K562 (cell line): ENCODE measurements around the gene USP6. TPM values are rescaled to one million over a fixed set of nuclear protein-coding genes. Genes with fewer than 3 reads are reported as not detected.

Source experiments
- ATAC-seq: fragments of 200-7000 bp; cut with Tn5 transposase; 3 replicates; pipeline ENCODE4 v1.9.1; 2020; ENCODE audit warnings: moderate library complexity
- BruUV-seq: library from RNA; stranded (reverse); fragments of 400-500 nt; replicated peaks from 2 replicates; lab custom pipeline; 2021; lab: Mats Ljungman, UMichigan
- CTCF ChIA-PET: fragments of 300-600 bp; formaldehyde crosslinking; extraction: SDS; loops from one replicate; lab custom pipeline; 2021; ENCODE audit warnings: low intra/inter-chr PET ratio; lab: Yijun Ruan, JAX
- POLR2A ChIA-PET: fragments of 300-600, 350-650 bp; sonication (Branson Sonifier 250); formaldehyde crosslinking; extraction: SDS; loops from one replicate; lab custom pipeline; 2021; ENCODE audit warnings: antibody characterized with exemption, inconsistent platforms; lab: Yijun Ruan, JAX
- DNase-seq, 4 experiments: peaks; one replicate each; pipeline versions ENCODE4 v3.0.0 to v3.0.0-alpha.2; 2011 to 2018; ENCODE audit warnings: low spot score in 3 of 4, mixed read lengths in 3 of 4; ENCODE audit errors: extremely low read depth in 1 of 4
- FAIRE-seq: peaks from 2 replicates; lab custom pipeline; 2011; peaks lifted over from hg19 to GRCh38; lab: Jason Lieb, UNC
- H2AFZ ChIP-seq: 2 replicates; pipeline ENCODE4 v1.6.0; 2011; ENCODE audit warnings: low read depth, low read length, control low read depth, inconsistent platforms
- H3K27ac ChIP-seq: fragments of 200-600 bp; 3 replicates; pipeline ENCODE4 v1.8.0; 2011; ENCODE audit warnings: low read depth, mild to moderate bottlenecking, control low read depth, inconsistent platforms, low read length, moderate library complexity, mixed read lengths; ENCODE audit errors: extremely low read depth
- H3K27me3 ChIP-seq, 2 experiments: fragments of 300-600 bp in 1 of 2; 2 replicates in 1 of 2; 3 replicates in 1 of 2; pipeline versions ENCODE4 v1.6.0 to v1.8.0; 2011; ENCODE audit warnings: inconsistent platforms in 2 of 2, low read length in 2 of 2, mild to moderate bottlenecking in 1 of 2, mixed read lengths in 1 of 2, moderate library complexity in 1 of 2; ENCODE audit not compliant: control insufficient read depth in 2 of 2, insufficient read depth in 2 of 2
- H3K36me3 ChIP-seq: fragments of 300-600 bp; 3 replicates; pipeline ENCODE4 v1.8.0; 2011; ENCODE audit warnings: mild to moderate bottlenecking, low read length, inconsistent platforms; ENCODE audit not compliant: control insufficient read depth, insufficient read depth
- H3K4me1 ChIP-seq, 2 experiments: fragments of 200-600 bp in 1 of 2; replicated peaks in 1 of 2; 2 replicates in 1 of 2; 3 replicates in 1 of 2; pipeline versions ENCODE4 v1.5.1 to v1.8.0; 2011; ENCODE audit warnings: inconsistent platforms in 2 of 2, low read length in 2 of 2, mild to moderate bottlenecking in 1 of 2, mixed read lengths in 1 of 2, moderate library complexity in 1 of 2; ENCODE audit not compliant: control insufficient read depth in 2 of 2, insufficient read depth in 2 of 2
- H3K4me2 ChIP-seq: 2 replicates; pipeline ENCODE4 v1.6.1; 2011; ENCODE audit warnings: low read length, control low read depth, inconsistent platforms, mixed read lengths; ENCODE audit not compliant: insufficient read depth
- H3K4me3 ChIP-seq: fragments of 200-600 bp; sonication (generic), shearing (Covaris generic); 2 replicates; pipeline ENCODE4 v1.5.1; 2016; ENCODE audit warnings: control low read depth, inconsistent platforms
- H3K79me2 ChIP-seq: fragments of 200-600 bp; 3 replicates; pipeline ENCODE4 v1.8.0; 2011; ENCODE audit warnings: low read length, inconsistent platforms; ENCODE audit not compliant: control insufficient read depth, insufficient read depth
- H3K9ac ChIP-seq, 2 experiments: 2 replicates each; pipeline versions ENCODE4 v1.6.0 to v1.6.1; 2011; ENCODE audit warnings: low read depth in 2 of 2, low read length in 2 of 2, control low read depth in 1 of 2, inconsistent platforms in 1 of 2, mild to moderate bottlenecking in 1 of 2, mixed read lengths in 1 of 2; ENCODE audit not compliant: insufficient read depth in 1 of 2
- H3K9me1 ChIP-seq: one replicate; pipeline ENCODE4 v1.6.0; 2011; ENCODE audit warnings: inconsistent platforms, mild to moderate bottlenecking, low read length, moderate library complexity; ENCODE audit not compliant: control insufficient read depth, insufficient read depth
- H3K9me3 ChIP-seq: replicated peaks from 2 replicates; pipeline ENCODE4 v1.5.1; 2011; ENCODE audit warnings: low read depth, low read length, inconsistent platforms; ENCODE audit not compliant: control insufficient read depth, insufficient read depth
- H4K20me1 ChIP-seq: replicated peaks from 2 replicates; pipeline ENCODE4 v1.6.1; 2011; ENCODE audit warnings: low read length, inconsistent platforms, mixed read lengths; ENCODE audit not compliant: control insufficient read depth, insufficient read depth
- ATF3 ChIP-seq, 2 experiments: fragments of 450-650 bp in 1 of 2; sonication (generic) in 1 of 2; formaldehyde crosslinking in 1 of 2; IDR thresholded peaks in 1 of 2; conservative IDR thresholded peaks in 1 of 2; 2 replicates each; pipeline versions ENCODE4 v1.6.1 to v1.8.1; 2016 to 2023; ENCODE audit warnings: mild to moderate bottlenecking in 2 of 2, moderate library complexity in 2 of 2, inconsistent platforms in 1 of 2, missing genetic modification reagents in 1 of 2
- CHAMP1 ChIP-seq: fragments of 450-650 bp; IDR thresholded peaks from 2 replicates; pipeline ENCODE4 v1.6.1; 2016; ENCODE audit warnings: mild to moderate bottlenecking
- CHD4 ChIP-seq: fragments of 200-600 bp; sonication (generic); IDR thresholded peaks from 3 replicates; pipeline ENCODE4 v1.6.1; 2012; ENCODE audit warnings: low read depth, mild to moderate bottlenecking, mixed read lengths, low read length, inconsistent platforms; ENCODE audit not compliant: insufficient read depth, insufficient replicate concordance, poor library complexity, severe bottlenecking
- DIDO1 ChIP-seq: fragments of 450-650 bp; IDR thresholded peaks from 2 replicates; pipeline ENCODE4 v1.6.1; 2016; ENCODE audit warnings: low read depth, missing biosample characterization, missing genetic modification characterization
- EP300 ChIP-seq: IDR thresholded peaks from 2 replicates; pipeline ENCODE4 v1.6.1; 2012; ENCODE audit warnings: low read length, improper control_type of control experiment
- ETS2 ChIP-seq: IDR thresholded peaks from 2 replicates; pipeline ENCODE4 v1.6.1; 2016; ENCODE audit warnings: borderline replicate concordance, missing genetic modification characterization, mild to moderate bottlenecking, moderate library complexity, missing compliant biosample characterization; ENCODE audit not compliant: poor library complexity, severe bottlenecking
- ETV6 ChIP-seq, 3 experiments: fragments of 150-350 bp in 1 of 3; sonication (generic) in 1 of 3; formaldehyde crosslinking in 1 of 3; IDR thresholded peaks; 2 replicates each; pipeline versions ENCODE4 v1.6.1 to v1.8.0; 2014 to 2022; ENCODE audit warnings: borderline replicate concordance in 2 of 3, low read depth in 2 of 3, antibody characterized with exemption in 1 of 3, low read length in 1 of 3, mild to moderate bottlenecking in 1 of 3, missing genetic modification reagents in 1 of 3
- JUN ChIP-seq, 2 experiments: sonication (generic) in 1 of 2; formaldehyde crosslinking in 1 of 2; IDR thresholded peaks; 2 replicates each; pipeline versions ENCODE4 v1.6.1 to v1.8.0; 2012 to 2022; ENCODE audit warnings: borderline replicate concordance in 2 of 2, mild to moderate bottlenecking in 2 of 2, improper control_type of control experiment in 1 of 2, low read depth in 1 of 2, low read length in 1 of 2, missing genetic modification reagents in 1 of 2
- KDM4B ChIP-seq, 2 experiments: fragments of 450-650 bp in 1 of 2; sonication (generic) in 1 of 2; IDR thresholded peaks; 2 replicates each; pipeline ENCODE4 v1.6.1; 2016 to 2017; ENCODE audit warnings: borderline replicate concordance in 2 of 2, antibody characterized with exemption in 1 of 2, low read depth in 1 of 2, mild to moderate bottlenecking in 1 of 2
- USF2 ChIP-seq: sonication (generic); formaldehyde crosslinking; IDR thresholded peaks from 2 replicates; pipeline ENCODE4 v1.5.0; 2020; ENCODE audit warnings: missing genetic modification reagents
- ZNF431 ChIP-seq: sonication (generic); formaldehyde crosslinking; IDR thresholded peaks from 2 replicates; pipeline ENCODE4 v1.8.0; 2022; ENCODE audit warnings: mild to moderate bottlenecking, missing genetic modification reagents
- WGBS: fragments of 100-300 bp; shearing (Covaris generic); methylation state at CpG from one replicate; pipeline ENCODE4 v1.1.6; 2016; ENCODE audit warnings: low coverage, mixed read lengths; ENCODE audit not compliant: insufficient coverage; ENCODE audit errors: missing lambda C conversion rate; 5-methylcytosine and 5-hydroxymethylcytosine counted together
- in situ Hi-C: fragments of 300-500 bp; cut with MboI; formaldehyde crosslinking; loops from 4 replicates; pipeline ENCODE4 v1.15.0; 2018; ENCODE audit warnings: inconsistent platforms, mixed read lengths
- intact Hi-C: fragments of 100-400 bp; cut with micrococcal nuclease; formaldehyde crosslinking; loops from 2 replicates; pipeline ENCODE4 v1.14.2; 2022
- polyA plus RNA-seq, 8 experiments: library from polyadenylated mRNA; depleted of rRNA in 4 of 8; stranded (reverse) in 5 of 8; unstranded in 3 of 8; fragments of >200 nt; fragmentation: Nextera tagmentation in 2 of 8; fragmentation: Illumina TruSeq in 1 of 8; extraction: Ambion mirVana in 2 of 8; extraction: Trizol in 1 of 8; gene quantifications; 2 replicates each; pipeline versions ENCODE4 v1.2.1 to v1.2.3, GENCODE V29; 2011 to 2014; ENCODE audit warnings: inconsistent platforms in 1 of 8, missing spikeins in 1 of 8
- total RNA-seq, 7 experiments: library from RNA; depleted of rRNA in 6 of 7; stranded (reverse); fragments of >200 nt in 6 of 7; fragmentation: Illumina TruSeq in 2 of 7; extraction: Trizol in 2 of 7; gene quantifications; 2 replicates each; pipeline versions ENCODE4 v1.2.1 to v1.2.3, GENCODE V29; 2011 to 2021; ENCODE audit warnings: low replicate concordance in 1 of 7

USP6 gene
- total and polyA plus RNA-seq, 9 of the 15 experiments (the other 6 are each of a cell fraction or from before 2014, with no cell fraction given): 0.01 to 0.09 (median 0.04) TPM; not detected in 4

GRCh38 chr17:5099271-5099670 is 16.6 kb upstream of the USP6 start (continued):
- TF ChIP-seq CHAMP1: no peak
- no peak for TF ChIP-seq ETV6 (IDR thresholded peaks at IDR 0.05; ENCODE audit: borderline replicate concordance in 1 of 2, low read depth in 2 of 2, low read length in 1 of 2)
- no peak for TF ChIP-seq ETV6 (CRISPR knock-in tag; IDR thresholded peaks at IDR 0.05; ENCODE audit: borderline replicate concordance)
- no peak for TF ChIP-seq JUN (IDR thresholded peaks at IDR 0.05; ENCODE audit: borderline replicate concordance, low read depth, low read length)
- no peak for TF ChIP-seq JUN (CRISPR knock-in tag; IDR thresholded peaks at IDR 0.05; ENCODE audit: borderline replicate concordance)

- in situ Hi-C loops: no loop called here
- no peak overlapping the region for H2AFZ ChIP-seq
- intact Hi-C loops: loop anchor here (10.0 kb wide), 1 partner anchor 84 kb away; no protein-coding TSS in a partner anchor
- no peak overlapping the region for H3K4me2 ChIP-seq
- peaks cover 0 to 14% of the 10 kb centered on the region in 2 experiments; a peak in 3 of 5 replicates for H3K27me3 ChIP-seq
- no peaks in the 10 kb centered on the region; the same call in 1 of the 2 replicates for H3K9me3 ChIP-seq
- H3K4me3 ChIP-seq: no peak overlapping the region
- peaks cover 3% of the 10 kb centered on the region; the same call in 1 of the 3 replicates for H3K36me3 ChIP-seq
- DNase-seq: no peak
- WGBS: 0% methylated on average over 2 of the region's 6 CpGs
- no peak for FAIRE-seq
- H4K20me1 ChIP-seq: no peaks in the 10 kb centered on the region
- no TSS peak for BruUV-seq
- H3K9me1 ChIP-seq: no peaks in the 10 kb centered on the region
- H3K9ac ChIP-seq: no peak overlapping the region
- ChIA-PET CTCF (no interaction called here), POLR2A (interaction anchor here (0.7 kb wide), 1 partner anchor 81 kb away, joined by 3 read pairs; no protein-coding TSS in a partner anchor)
- no peaks in the 10 kb centered on the region for H3K79me2 ChIP-seq
- no peak for ATAC-seq
- H3K27ac ChIP-seq: no peak overlapping the region
- no peak for TF ChIP-seq KDM4B (IDR thresholded peaks at IDR 0.05; ENCODE audit: borderline replicate concordance in 2 of 2, low read depth in 1 of 2)
- no peak for TF ChIP-seq ETS2 (tag)
- no peak for TF ChIP-seq USF2 (CRISPR knock-in tag)
- TF ChIP-seq ZNF431 (CRISPR knock-in tag): no peak
- no peak for TF ChIP-seq ATF3 (IDR thresholded peaks at IDR 0.05)
- no peak for TF ChIP-seq ATF3 (CRISPR knock-in tag; conservative IDR thresholded peaks at IDR 0.05)
- TF ChIP-seq DIDO1 (tag): no peak
- no peak for TF ChIP-seq CHD4
- TF ChIP-seq EP300: no peak
- H3K4me1 ChIP-seq: no peaks in the 10 kb centered on the region
Measured at GRCh38 chr17:5100832-5101231, 15.0 kb upstream of the USP6 start.
